GM12873 (cell line): ENCODE measurements around the gene TMEM200A.

Source experiments
- TF ChIP-seq, protein P1 (sequence below): IDR thresholded peaks from 2 replicates; pipeline ENCODE4 v1.5.1; 2012; ENCODE audit warnings: low read depth, mild to moderate bottlenecking, moderate library complexity, low read length, control low read depth; ENCODE audit not compliant: insufficient read depth; ENCODE audit errors: missing control alignments

TMEM200A gene

DNA sequence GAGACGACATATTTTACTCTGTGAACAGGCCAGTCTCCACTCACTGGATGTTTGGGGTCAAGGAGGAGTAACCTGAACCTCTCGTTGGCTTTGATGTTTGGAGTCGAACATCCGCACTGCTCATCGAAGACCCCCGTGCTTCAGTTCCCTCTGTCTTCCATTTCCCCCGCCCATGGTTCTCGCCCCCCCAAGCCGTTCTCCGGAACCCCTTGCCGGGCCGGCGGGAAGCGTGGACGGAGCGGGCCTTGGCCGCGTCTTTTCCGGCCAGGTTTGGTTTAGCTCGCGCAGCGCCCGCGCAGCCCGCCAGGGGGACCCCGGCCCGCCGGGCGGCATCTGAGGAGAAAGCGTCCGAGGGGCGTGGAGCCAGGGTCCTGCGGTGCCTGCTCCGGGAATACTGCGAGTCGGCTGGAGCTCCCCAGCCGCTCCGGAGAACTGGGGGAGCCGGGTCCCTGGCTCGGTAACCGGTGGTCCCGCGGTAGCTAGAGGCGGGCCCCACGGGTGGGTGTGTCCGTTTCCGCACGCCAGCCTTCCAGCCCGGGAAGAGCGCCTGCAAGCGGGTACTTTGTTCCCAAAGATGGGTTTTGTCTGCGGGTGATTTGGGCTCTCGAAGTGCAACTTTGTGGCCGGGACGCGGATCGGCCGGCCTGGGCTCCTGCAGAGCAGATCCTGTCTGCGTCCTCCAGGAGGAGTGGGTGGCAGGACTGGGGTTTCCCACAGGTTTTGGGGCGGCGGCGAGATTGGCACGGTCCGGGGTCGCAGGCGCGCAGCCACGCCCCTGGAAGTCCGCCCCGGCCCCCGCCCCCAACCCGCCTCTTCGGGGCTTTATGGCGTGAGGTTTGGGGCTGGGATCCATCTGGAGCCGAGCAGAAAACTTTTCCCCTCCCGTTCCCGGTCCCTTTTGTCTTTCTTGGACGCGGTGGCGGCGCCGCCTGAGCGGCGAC, at the start of gene TMEM200A:
Gene TMEM200A, plus strand, starts transcription at position 852 of the 941 bp plus-strand sequence. CDS start 74,406 bp downstream, outside the sequence.
- TF ChIP-seq, protein P1, sequence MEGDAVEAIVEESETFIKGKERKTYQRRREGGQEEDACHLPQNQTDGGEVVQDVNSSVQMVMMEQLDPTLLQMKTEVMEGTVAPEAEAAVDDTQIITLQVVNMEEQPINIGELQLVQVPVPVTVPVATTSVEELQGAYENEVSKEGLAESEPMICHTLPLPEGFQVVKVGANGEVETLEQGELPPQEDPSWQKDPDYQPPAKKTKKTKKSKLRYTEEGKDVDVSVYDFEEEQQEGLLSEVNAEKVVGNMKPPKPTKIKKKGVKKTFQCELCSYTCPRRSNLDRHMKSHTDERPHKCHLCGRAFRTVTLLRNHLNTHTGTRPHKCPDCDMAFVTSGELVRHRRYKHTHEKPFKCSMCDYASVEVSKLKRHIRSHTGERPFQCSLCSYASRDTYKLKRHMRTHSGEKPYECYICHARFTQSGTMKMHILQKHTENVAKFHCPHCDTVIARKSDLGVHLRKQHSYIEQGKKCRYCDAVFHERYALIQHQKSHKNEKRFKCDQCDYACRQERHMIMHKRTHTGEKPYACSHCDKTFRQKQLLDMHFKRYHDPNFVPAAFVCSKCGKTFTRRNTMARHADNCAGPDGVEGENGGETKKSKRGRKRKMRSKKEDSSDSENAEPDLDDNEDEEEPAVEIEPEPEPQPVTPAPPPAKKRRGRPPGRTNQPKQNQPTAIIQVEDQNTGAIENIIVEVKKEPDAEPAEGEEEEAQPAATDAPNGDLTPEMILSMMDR, result peak; percentile 68

DNA sequence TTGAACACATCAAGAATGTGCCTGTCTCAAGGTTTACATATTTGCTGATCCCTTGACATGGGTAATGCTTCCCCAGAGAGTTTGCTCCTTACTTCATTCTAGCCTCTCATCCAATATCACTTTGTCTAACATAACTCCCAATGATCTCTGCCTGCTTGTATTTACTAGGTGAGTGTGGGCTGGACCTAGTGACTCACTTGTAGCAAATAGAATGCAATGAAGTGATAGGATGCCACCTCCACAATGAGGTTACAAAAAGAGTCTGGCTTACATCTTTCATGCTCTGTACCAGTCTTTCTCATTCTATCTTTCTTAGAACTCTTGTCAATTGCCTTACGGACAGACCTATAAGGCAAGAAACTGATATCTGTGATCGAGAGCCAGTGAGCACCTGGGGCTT, 44.9 kb upstream of the TMEM200A start:
- TF ChIP-seq, protein P1, result no peak

DNA sequence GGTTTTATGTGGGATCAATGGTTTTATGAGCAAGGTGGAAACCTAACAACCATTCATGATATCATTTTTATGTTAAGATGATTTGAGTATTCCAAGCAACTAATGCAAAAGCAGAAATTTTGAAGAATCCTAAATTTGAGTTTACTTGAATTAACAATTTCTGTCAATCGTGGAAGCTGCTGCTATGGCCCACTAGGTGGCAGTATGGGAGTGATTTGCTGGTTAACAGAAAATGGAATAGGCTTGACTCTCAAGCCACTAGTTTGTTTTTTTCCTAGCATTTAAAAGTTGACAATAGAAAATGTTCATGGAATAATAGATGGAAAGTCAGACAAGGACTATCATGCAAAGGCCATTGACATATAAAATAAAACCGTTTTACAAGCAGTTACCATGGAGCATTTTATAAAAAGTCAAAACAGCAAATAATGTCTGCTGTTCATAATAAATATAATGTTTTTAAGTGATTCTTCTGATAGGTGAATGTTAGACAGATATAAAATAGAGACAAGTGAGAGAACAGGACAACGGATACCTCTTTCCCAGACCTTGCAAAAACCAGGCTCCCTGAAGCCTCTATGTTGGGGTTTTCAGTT, 43.0 kb upstream of the TMEM200A start:
- TF ChIP-seq, protein P1, result peak; percentile 76

DNA sequence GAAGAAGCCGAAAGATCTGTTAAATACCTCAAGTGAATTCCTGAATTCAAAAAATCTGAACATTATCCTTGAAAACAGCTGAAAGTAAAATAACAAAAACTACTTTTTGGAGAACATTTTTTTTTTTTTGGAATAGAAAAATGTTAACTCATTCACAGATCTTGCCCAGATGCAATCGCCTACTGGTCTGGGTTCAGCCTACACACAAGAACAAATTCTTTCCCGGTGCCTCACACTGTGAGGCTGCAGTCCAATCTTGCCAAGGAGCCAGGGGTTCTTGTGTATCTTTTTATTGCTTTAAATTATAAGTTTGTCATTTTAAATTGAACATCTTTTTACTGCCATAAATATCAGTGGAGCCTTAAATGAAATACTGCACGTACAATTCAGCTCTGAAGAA, 41.2 kb upstream of the TMEM200A start:
- TF ChIP-seq, protein P1, result no peak

DNA sequence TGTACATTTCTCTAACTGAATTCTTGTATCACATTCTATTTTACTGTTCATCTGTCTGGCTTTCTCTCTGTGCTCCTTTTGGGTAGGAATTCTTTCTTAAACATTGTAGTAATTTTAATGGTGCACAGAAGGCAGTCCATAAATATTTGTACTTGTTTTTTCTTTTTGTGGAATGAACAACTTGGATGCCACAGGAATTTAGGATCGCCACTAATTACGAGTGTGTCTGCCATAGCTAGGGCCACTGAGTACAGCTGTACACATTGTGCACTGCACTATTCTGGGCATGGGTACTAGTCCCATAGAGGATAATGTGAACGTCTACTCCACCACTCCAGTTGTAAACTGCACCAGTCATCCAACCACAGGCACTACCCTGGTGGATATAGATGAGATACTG, 39.3 kb upstream of the TMEM200A start:
- TF ChIP-seq, protein P1, result no peak

DNA sequence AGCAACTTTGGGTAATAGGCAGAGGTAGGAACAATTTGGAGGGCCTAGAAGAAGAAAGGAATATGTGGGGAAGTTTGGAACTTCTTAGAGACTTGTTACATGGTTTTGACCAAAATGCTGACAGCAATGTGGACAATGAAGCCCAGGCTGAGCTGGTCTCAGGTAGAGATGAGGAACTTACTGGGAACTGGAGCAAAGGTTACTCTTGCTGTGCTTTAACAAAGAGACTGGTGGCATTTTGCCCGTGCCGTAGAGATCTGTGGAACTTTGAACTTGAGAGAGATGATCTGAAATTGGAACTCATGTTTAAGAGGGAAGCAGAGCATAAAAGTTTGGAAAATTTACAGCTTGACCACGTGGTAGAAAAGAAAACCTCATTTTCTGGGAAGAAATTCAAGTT, 28.3 kb upstream of the TMEM200A start:
- TF ChIP-seq, protein P1, result no peak

DNA sequence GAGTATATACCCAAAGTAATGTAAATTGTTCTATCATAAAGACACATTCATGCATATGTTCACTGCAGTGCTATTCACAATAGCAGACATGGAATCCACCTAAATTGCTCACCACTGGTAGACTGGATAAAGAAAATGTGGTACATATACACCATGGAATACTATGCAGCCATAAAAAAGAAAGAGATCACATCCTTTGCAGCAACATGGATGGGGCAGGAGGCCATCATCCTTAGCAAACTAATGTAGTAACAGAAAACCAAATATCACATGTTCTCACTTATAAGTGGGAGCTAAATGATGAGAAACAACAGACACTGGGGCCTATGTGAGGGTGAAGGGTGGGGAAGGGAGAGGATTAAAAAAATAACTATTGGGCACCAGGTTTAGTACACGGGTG, 11.5 kb upstream of the TMEM200A start:
- TF ChIP-seq, protein P1, result no peak
